Fibroblast of skin of right quadriceps (primary cell): ENCODE data around the gene TGFBR3.

Source experiments
- DNase-seq: peaks from one replicate; pipeline ENCODE4 v3.0.0-alpha.2; 2013

Gene TGFBR3

GRCh38 chr1:91776068-91776794, 109.7 kb downstream of the TGFBR3 start:
- no peak for DNase-seq

DNA sequence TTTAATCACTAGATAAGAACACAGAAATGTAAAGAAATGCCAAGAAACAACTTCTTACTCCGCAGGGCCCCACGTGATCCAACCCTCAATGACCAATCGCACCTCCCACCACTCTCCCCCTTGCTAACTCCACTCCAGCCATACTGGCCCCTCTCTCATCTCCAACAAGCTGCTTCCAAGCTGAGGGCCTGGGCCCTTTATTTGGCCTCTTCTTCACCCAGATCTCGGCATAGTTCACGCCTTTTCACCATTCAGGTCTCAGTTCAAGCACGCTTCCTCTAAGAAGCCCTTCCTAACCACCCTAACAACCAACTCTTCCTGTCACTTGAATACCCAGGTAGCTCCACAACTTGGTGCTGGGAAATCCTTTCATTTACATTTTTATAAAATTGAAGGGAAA, 110.7 kb downstream of the TGFBR3 start:
- no peak for DNase-seq

DNA sequence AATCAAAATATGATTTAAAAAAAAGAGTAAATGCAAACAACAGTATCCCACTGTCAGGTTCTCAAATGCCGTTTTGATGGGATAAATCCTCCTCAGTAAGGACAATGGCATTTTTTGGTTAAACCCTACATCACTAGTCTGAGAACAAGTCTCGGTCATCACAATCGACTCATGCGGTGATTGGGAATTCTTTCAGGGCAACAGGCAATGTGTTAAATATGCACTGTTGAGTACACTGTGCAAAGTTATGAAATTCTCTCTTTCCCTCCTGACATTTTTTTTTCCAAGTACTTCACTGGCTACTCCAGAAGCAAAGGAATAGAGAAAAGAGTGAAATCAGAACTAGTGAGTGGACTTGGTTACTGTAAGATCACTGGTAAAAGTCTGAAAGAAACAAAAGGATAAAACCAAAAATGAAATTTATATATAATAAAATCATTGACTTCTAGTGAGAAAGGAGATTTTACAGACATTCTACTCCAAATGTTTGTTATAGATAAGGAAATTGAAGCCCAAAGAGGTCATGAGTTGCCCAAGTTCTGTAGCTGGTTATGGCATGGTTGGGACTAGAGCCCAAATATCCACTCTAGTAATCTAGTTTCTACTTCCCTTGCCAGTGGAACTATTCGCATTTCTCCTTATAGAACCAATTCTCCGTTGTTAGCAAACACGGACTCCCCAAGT, 111.3 kb downstream of the TGFBR3 start:
- DNase-seq, result peak; percentile 85

- DNase-seq, result no peak
These were observed 114.2 kb downstream of the TGFBR3 start for GRCh38 chr1:91771717-91772116.

DNA sequence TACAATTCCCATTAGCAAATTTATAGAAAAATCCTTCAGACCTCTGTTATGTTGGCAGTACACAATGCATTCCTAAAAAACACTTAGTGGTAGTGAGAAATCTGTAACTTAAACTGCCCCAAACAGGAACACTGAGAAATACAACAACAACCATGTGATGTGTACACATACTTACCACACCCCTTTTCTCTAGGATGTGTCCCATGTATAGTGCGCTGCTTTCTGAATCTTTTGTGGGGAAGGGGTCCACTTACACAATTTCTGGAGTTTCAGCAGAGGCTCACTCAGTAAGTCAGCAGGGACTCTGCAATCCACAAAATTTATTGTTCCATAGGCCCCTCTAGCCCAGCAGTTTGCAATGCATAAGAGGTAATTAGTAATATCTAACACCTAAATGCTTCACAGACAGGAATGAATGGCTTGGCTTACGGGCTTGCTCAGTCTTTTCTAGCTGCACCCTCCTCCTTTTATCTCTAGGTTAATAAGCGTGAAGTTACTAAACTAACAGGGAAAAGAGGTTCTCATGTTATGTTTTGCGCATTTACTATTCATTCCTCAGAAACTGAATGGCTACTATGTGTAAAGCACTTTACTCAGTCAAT, 115.2 kb downstream of the TGFBR3 start:
- no peak for DNase-seq

GRCh38 chr1:91769742-91770141, 116.2 kb downstream of the TGFBR3 start:
- DNase-seq, result no peak

DNA sequence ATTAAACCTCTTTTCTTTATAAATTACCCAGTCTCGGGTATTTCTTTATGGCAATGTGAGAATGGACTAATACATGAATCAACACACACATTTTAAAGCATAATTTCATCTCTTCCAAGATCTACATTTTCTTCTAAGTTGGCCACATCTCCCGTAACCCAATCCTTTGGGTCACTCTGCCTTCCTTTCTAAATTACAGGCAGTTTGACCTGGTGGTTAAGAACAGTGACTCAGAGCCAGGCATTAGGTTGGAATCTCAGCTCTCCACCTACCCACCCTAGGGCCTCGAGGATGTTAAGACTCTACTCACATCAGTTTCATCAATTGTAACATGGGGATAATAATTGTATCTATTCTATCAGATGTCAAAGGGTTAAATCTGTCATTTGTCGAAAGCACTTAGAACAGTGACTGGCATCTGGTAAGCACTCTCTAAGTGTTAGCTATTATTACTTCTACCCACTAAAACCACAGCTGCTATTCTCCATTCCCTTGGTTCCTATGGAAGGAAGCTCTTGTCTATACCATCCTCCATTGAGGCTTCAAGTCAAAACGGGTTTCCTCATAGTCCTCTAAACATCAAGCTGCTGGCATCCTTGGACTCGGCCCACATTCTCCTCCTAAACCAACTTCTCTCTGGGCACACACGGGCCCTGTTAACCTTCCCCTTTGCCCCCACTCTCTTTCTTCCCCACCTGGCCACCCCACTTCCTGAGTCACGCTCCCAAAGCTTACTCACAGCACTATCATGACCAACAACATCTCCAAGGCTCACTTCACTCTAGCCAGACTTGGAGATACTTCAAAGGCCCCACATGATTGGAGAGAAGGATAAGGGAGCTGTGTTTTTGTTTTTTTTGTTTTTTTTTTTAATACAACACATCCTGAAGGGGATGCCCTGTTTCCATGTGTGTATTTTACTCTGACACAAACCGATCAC, 116.9 kb downstream of the TGFBR3 start:
- peak; percentile 60 for DNase-seq

DNA sequence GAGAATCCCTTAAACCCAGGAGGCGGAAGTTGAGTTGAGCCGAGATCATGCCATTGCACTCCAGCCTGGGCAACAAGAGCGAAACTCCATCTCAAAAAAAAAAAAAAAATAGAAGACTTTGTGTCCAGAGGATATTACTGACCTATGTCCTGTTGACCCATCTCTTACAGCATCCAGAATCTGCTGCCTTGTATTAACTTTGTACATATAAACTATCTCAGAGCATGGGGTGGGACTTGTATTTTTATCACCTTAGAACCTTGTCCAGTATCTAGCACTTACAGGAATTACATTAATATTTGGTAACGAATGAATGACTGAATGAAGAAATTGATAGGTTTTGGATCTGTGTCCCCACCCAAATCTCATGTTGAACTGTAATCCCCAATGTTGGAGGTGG, 117.8 kb downstream of the TGFBR3 start:
- DNase-seq, result no peak

DNA sequence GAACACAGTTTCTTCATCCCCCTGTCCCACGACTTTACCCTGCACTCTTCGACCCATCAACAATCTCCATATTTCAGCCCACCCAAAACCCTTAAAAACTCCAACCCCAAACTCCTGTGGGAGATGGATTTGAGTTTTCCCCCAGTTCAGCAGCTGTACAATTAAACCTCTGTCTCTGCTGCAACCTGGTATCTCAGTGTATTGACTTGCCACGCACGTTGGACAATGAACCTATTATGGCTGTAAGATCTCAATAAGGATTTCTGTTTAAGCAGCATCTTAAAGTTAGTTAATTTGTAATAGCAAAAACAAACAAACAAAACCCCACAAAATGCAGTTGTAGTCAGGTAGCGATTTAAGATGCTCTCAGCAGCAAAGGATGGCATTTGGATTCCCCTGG, 119.1 kb downstream of the TGFBR3 start:
- no peak for DNase-seq

GRCh38 chr1:91765880-91766443, 120.0 kb downstream of the TGFBR3 start:
- no peak for DNase-seq

DNA sequence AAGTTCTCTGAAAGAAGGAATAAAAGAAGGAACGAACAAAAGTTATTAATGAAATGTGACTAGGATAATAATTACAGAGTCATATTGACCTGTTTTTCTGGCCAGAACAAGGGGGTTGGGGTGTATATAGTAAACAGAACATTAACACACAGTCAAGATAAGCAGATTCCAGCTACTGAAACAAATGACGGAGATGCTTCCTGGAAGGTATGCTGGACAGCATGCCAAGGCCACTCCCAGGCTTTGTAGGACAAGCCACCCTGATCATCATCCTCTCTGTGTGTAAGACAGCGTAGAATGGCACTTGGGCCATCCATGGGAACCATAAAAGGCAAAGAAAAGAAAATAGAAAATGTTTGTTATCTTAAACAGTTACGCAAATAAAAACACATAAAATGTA, 120.7 kb downstream of the TGFBR3 start:
- no peak for DNase-seq

GRCh38 chr1:91764471-91765115, 121.4 kb downstream of the TGFBR3 start:
- DNase-seq, result no peak

GRCh38 chr1:91763252-91763651, 122.7 kb downstream of the TGFBR3 start:
- no peak for DNase-seq

- no peak for DNase-seq
These were observed 124.6 kb downstream of the TGFBR3 start for GRCh38 chr1:91761295-91761721.

DNA sequence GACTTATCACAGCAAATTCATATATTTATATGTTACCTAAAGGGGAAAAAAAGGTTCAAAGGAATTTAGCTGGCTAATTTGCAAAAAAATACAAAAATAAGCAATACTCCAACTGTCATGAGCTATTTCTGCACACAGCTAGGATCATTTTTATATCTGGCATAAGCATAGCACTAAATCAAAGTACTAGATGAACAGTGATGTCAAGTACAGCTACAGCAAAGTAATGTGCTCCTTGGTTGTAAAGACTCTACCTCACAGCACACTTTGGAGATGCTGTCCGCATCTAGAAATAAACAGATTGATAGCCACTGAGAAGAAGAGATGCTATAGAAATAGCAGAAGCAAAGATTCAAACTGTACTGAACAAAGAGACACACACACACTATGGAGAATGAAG, 125.4 kb downstream of the TGFBR3 start:
- no peak for DNase-seq

- DNase-seq, result no peak
These were observed 126.9 kb downstream of the TGFBR3 start for GRCh38 chr1:91759076-91759475.

- peak; percentile 45 for DNase-seq
These were observed 128.0 kb downstream of the TGFBR3 start for GRCh38 chr1:91757763-91758460.

GRCh38 chr1:91755702-91756287, 130.2 kb downstream of the TGFBR3 start:
- DNase-seq, result no peak

- DNase-seq, result peak; percentile 78
These were observed 131.0 kb downstream of the TGFBR3 start for GRCh38 chr1:91754816-91755580.

DNA sequence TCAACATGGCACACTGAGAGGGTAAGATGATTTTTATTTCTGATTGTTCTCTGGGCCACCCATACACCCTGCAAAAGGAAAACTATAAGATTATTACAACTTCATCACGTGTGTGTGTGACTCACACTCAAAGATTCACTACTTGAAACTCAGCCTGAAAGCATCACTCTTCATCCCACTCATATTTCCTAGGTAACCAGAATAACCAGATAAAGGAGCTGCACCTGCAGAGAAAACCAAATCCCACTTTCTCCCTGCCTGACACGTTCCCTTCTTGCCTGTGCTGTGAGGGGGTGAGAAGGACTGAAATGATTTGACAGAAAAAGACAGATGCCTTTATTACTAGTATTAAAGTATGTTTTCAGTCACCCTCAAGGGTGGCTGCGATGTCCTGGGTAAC, 131.6 kb downstream of the TGFBR3 start:
- DNase-seq, result peak; percentile 56
